Natural killer cell (primary cell): Measurements from ENCODE around the gene COL5A1. TPM values are rescaled to one million over a fixed set of nuclear protein-coding genes. Genes with fewer than 3 reads are reported as not detected.

ENCODE experiments used
- ATAC-seq, 3 donors: fragments of 150-1000 bp in 2 of 3; fragments of 200-7000 bp in 1 of 3; cut with Tn5 transposase; 1 replicate in 1 of 3; 2 replicates in 2 of 3; pipeline ENCODE4 v1.10.0; 2021; ENCODE audit warnings: mild to moderate bottlenecking in 2 of 3, moderate library complexity in 2 of 3
- DNase-seq, 2 donors: peaks; one replicate each; pipeline versions ENCODE4 v3.0.0 to v3.0.0-alpha.2; 2013 to 2021; ENCODE audit warnings: mixed read lengths in 1 of 2
- H3K27ac ChIP-seq: one replicate; pipeline ENCODE4 v1.5.1; 2013; ENCODE audit warnings: mild to moderate bottlenecking, low read length
- H3K27me3 ChIP-seq: one replicate; pipeline ENCODE4 v1.6.1; 2013; ENCODE audit warnings: low read length; ENCODE audit not compliant: control insufficient read depth, insufficient read depth
- H3K36me3 ChIP-seq: one replicate; pipeline ENCODE4 v1.6.1; 2013; ENCODE audit warnings: low read length; ENCODE audit not compliant: control insufficient read depth, insufficient read depth
- H3K4me1 ChIP-seq: one replicate; pipeline ENCODE4 v1.6.1; 2013; ENCODE audit warnings: low read length; ENCODE audit not compliant: control insufficient read depth, insufficient read depth
- H3K4me3 ChIP-seq: one replicate; pipeline ENCODE4 v1.5.1; 2013; ENCODE audit warnings: low read length
- H3K9me3 ChIP-seq: one replicate; pipeline ENCODE4 v1.6.1; 2013; ENCODE audit warnings: low read length; ENCODE audit not compliant: control insufficient read depth, insufficient read depth
- H3K27ac Mint-ChIP-seq, 2 donors: one replicate each; pipeline ENCODE4 v1.8.0; 2022; ENCODE audit warnings: mild to moderate bottlenecking in 2 of 2, mixed read lengths in 2 of 2, moderate library complexity in 1 of 2
- H3K27me3 Mint-ChIP-seq, 2 donors: one replicate each; pipeline ENCODE4 v1.8.0; 2022; ENCODE audit warnings: low read depth in 2 of 2, mixed read lengths in 2 of 2
- H3K36me3 Mint-ChIP-seq: one replicate; pipeline ENCODE4 v1.8.0; 2022; ENCODE audit warnings: mixed read lengths
- H3K4me1 Mint-ChIP-seq, 2 donors: one replicate each; pipeline ENCODE4 v1.8.0; 2022; ENCODE audit warnings: mixed read lengths in 2 of 2
- H3K4me3 Mint-ChIP-seq: one replicate; pipeline ENCODE4 v1.8.0; 2022; ENCODE audit warnings: mild to moderate bottlenecking, moderate library complexity, mixed read lengths
- H3K9me3 Mint-ChIP-seq, 2 donors: one replicate each; pipeline ENCODE4 v1.8.0; 2022; ENCODE audit warnings: mixed read lengths in 2 of 2
- WGBS: methylation state at CpG from one replicate; pipeline ENCODE4 v1.1.7; 2013; ENCODE audit warnings: missing lambda C conversion rate; ENCODE audit not compliant: insufficient coverage; 5-methylcytosine and 5-hydroxymethylcytosine counted together
- intact Hi-C: fragments of 100-400 bp; cut with micrococcal nuclease; formaldehyde crosslinking; loops from one replicate; pipeline ENCODE4 v1.14.2; 2022
- total RNA-seq, 4 donors: library from RNA; stranded (reverse); fragments of 120-200 nt in 1 of 4; gene quantifications; one replicate each; pipeline versions ENCODE4 v1.2.3 to v1.2.4, GENCODE V29; 2013 to 2022
- TF ChIP-seq, protein P1 (sequence below): fragments of 200-600 bp; IDR thresholded peaks from one replicate; pipeline ENCODE4 v1.8.0; 2022; ENCODE audit warnings: antibody characterized with exemption

Gene COL5A1
- total RNA-seq, 3 donors from 2014 or later (not counting 1 experiment from before 2014, with no cell fraction given), result 0.11 to 0.28 (median 0.23) TPM

DNA sequence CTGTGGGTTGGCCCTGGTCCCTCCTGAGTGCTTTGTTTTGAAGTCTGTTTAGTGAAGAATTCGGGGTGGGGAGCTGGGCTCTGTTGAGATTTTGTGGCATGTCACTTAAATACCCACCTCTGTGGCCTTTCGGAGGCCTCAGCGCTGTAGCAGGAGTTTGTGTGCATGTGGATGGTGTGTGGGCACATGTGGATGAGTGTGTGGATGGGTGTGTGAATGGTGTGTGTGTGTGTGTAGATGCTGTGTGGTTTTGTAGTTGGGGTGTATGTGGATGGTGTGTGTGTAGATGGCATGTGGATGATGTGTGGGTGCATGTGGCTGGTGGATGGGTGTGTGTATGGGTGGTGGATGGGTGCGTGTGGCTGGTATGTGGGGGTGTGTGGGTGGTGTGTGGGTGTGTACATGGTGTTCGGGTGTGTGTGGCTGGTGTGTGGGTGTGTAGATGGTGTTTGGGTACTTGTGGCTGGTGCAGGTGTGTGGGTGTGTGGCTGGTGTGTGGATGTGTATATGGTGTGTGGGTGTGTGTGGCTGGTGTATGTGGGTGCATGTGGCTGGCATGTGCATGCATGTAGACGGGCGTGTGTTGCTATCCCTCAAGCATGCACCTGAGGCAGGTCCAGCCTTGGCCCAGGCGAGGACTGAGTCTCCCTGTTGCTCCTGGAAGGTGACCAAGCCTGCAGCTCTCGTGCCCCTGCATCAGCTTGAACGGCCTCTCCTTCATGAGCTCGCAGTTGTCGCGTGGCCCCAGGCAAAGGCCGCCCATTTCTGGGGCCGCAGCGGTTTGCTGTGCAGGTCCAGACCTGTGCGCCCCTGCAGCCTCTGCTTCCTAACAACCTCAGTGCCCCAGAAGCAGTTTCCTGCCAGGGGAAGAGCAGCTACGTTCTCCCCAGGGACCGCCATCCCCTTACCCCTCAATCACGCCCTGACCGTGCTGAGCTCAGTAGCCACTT is 185.0 kb downstream of the COL5A1 start:
- no peaks in the 10 kb centered on the region for H3K4me1 ChIP-seq
- no peak for DNase-seq
- no peaks in the 10 kb centered on the region for H3K36me3 Mint-ChIP-seq
- no peaks in the 10 kb centered on the region for H3K9me3 Mint-ChIP-seq
- no peaks in the 10 kb centered on the region for H3K27me3 ChIP-seq
- H3K4me3 Mint-ChIP-seq, result no peak overlapping the region
- H3K27ac ChIP-seq, result no peak overlapping the region
- intact Hi-C loops, result no loop called here
- no peaks in the 10 kb centered on the region for H3K4me1 Mint-ChIP-seq
- no peaks in the 10 kb centered on the region for H3K9me3 ChIP-seq
- no peak overlapping the region for H3K27ac Mint-ChIP-seq
- H3K27me3 Mint-ChIP-seq, result no peaks in the 10 kb centered on the region
- TF ChIP-seq, protein P1, sequence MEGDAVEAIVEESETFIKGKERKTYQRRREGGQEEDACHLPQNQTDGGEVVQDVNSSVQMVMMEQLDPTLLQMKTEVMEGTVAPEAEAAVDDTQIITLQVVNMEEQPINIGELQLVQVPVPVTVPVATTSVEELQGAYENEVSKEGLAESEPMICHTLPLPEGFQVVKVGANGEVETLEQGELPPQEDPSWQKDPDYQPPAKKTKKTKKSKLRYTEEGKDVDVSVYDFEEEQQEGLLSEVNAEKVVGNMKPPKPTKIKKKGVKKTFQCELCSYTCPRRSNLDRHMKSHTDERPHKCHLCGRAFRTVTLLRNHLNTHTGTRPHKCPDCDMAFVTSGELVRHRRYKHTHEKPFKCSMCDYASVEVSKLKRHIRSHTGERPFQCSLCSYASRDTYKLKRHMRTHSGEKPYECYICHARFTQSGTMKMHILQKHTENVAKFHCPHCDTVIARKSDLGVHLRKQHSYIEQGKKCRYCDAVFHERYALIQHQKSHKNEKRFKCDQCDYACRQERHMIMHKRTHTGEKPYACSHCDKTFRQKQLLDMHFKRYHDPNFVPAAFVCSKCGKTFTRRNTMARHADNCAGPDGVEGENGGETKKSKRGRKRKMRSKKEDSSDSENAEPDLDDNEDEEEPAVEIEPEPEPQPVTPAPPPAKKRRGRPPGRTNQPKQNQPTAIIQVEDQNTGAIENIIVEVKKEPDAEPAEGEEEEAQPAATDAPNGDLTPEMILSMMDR, result no peak
- WGBS, result 87% methylated on average over 21 of the region's 21 CpGs
- ATAC-seq, result no peak
- H3K36me3 ChIP-seq, result no peaks in the 10 kb centered on the region
- no peak overlapping the region for H3K4me3 ChIP-seq

DNA sequence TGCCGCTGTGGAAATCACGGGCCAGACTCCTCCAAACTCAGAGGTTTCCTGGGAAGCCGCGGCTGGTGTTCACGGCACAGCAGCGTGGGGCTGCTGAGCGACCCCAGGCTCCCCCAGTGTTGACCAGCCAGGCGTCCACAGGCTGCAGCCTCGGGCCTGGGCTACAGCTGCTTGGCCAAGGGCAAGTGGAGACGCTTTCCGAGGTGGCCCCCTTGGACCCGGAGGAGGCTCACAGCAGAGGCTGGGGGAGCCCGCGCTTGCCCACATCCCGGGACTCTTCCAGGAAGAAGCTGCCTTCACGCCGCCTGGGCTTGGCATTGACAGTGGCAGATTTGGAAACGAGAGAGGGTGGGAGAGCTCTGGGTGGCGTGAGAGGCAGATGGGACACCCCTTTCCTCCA is 186.0 kb downstream of the COL5A1 start:
- intact Hi-C loops, result no loop called here
- H3K27ac Mint-ChIP-seq, result no peak overlapping the region
- H3K27ac ChIP-seq, result no peak overlapping the region
- no peaks in the 10 kb centered on the region for H3K27me3 ChIP-seq
- no peaks in the 10 kb centered on the region for H3K36me3 Mint-ChIP-seq
- TF ChIP-seq, protein P1, result no peak
- no peaks in the 10 kb centered on the region for H3K4me1 ChIP-seq
- no peaks in the 10 kb centered on the region for H3K4me1 Mint-ChIP-seq
- H3K36me3 ChIP-seq, result no peaks in the 10 kb centered on the region
- ATAC-seq, result no peak
- no peak overlapping the region for H3K4me3 Mint-ChIP-seq
- H3K27me3 Mint-ChIP-seq, result no peaks in the 10 kb centered on the region
- H3K9me3 Mint-ChIP-seq, result no peaks in the 10 kb centered on the region
- no peak overlapping the region for H3K4me3 ChIP-seq
- no peaks in the 10 kb centered on the region for H3K9me3 ChIP-seq
- DNase-seq, result no peak
- 93% methylated on average over 19 of the region's 19 CpGs for WGBS

DNA sequence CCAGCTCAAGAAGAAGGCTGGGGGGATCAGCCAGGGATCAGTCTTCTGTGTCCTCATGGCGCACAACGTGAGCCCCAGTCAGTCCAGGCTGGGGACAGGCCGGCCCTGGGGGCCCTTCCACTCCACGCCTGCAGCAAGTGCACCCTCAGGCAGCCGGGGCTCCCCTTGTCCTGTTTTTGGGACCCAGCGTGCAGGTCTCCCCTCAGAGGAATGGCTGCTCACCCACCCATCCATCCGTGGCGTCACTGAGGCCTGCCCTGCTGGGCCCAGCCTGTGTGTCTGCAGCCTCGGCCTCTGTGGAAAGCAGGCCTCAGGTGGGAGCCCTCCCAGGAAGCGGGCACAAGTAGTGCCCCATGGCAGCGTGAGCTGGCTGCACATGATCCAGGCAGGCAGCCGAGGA is 186.4 kb downstream of the COL5A1 start:
- Mint-ChIP-seq H3K4me3 (no peak overlapping the region), H3K27me3 (no peaks in the 10 kb centered on the region), H3K9me3 (no peaks in the 10 kb centered on the region), H3K27ac (no peak overlapping the region), H3K4me1 (no peaks in the 10 kb centered on the region), H3K36me3 (no peaks in the 10 kb centered on the region)
- Histone ChIP-seq H3K4me1 (no peaks in the 10 kb centered on the region), H3K9me3 (no peaks in the 10 kb centered on the region), H3K36me3 (no peaks in the 10 kb centered on the region), H3K4me3 (no peak overlapping the region), H3K27ac (no peak overlapping the region), H3K27me3 (no peaks in the 10 kb centered on the region)
- ATAC-seq (no peak), DNase-seq (no peak)
- intact Hi-C loops, result no loop called here
- TF ChIP-seq, protein P1, result no peak
- WGBS, result 92% methylated on average over 12 of the region's 12 CpGs
